SK-N-MC (cell line): ENCODE results near the gene CA5B.

Source experiments
- EZH2 ChIP-seq: fragments of 200-600 bp; sonication (generic); IDR thresholded peaks from one replicate; pipeline ENCODE4 v1.6.1; 2017; ENCODE audit warnings: antibody characterized with exemption
- FOXP2 ChIP-seq: optimal IDR thresholded peaks from 2 replicates; pipeline ENCODE3; 2011; ENCODE audit warnings: mild to moderate bottlenecking, moderate library complexity; ENCODE audit not compliant: insufficient read depth; ENCODE audit errors: extremely low read length, control extremely low read depth
- POLR2AphosphoS5 ChIP-seq: IDR thresholded peaks from 2 replicates; pipeline ENCODE4 v1.6.1; 2012; ENCODE audit warnings: mild to moderate bottlenecking, low read depth, low read length, borderline replicate concordance

- TF ChIP-seq EZH2 (no peak), FOXP2 (no peak), POLR2AphosphoS5 (no peak)
These were observed 16.2 kb upstream of the CA5B start for GRCh38 chrX:15721911-15722310.
